Stimulated activated CD4-positive, alpha-beta T cell treated with anti-CD3 and anti-CD28 coated beads, TNF-alpha, amount 100 ng/mL, for 48 hours (primary cell): Measurements from ENCODE around the gene CACNG3.
A peak's percentile ranks its signal among the peaks of the same experiment; 100 is the strongest.
"Not testable (repeated sequence)": the region's sequence is repeated elsewhere in the genome, so short reads cannot be mapped to it uniquely, and the experiment has no call there.

Experiments
- DNase-seq, 3 donors: peaks; one replicate each; pipeline ENCODE4 v3.0.0-alpha.2; 2020; ENCODE audit warnings: low read depth in 3 of 3

CACNG3 gene

GRCh38 chr16:24279982-24280515, 23.9 kb downstream of the CACNG3 start:
- no peak for DNase-seq

- DNase-seq = no peak
Measured at GRCh38 chr16:24281466-24281865, 25.3 kb downstream of the CACNG3 start.

GRCh38 chr16:24282141-24282540, 26.0 kb downstream of the CACNG3 start:
- no peak for DNase-seq

GRCh38 chr16:24286741-24287405, 30.7 kb downstream of the CACNG3 start:
- no peak for DNase-seq

GRCh38 chr16:24288516-24288915, 32.4 kb downstream of the CACNG3 start:
- no peak for DNase-seq

- no peak for DNase-seq
Measured at GRCh38 chr16:24289166-24289700, 33.1 kb downstream of the CACNG3 start.

GRCh38 chr16:24291932-24292331, 35.8 kb downstream of the CACNG3 start:
- DNase-seq = no peak

GRCh38 chr16:24294131-24294530, 38.0 kb downstream of the CACNG3 start:
- no peak for DNase-seq

GRCh38 chr16:24297375-24297774, 41.2 kb downstream of the CACNG3 start:
- no peak for DNase-seq

- no peak for DNase-seq
Measured at GRCh38 chr16:24298548-24299167, 42.5 kb downstream of the CACNG3 start.

GRCh38 chr16:24300750-24301149, 44.6 kb downstream of the CACNG3 start:
- DNase-seq = not testable (repeated sequence)

GRCh38 chr16:24302636-24303035, 46.5 kb downstream of the CACNG3 start:
- no peak for DNase-seq

- no peak for DNase-seq
Measured at GRCh38 chr16:24308200-24308599, 52.1 kb downstream of the CACNG3 start.

- peak; percentile 23 to 54 (median 31) for DNase-seq
Measured at GRCh38 chr16:24309258-24310142, 53.4 kb downstream of the CACNG3 start.

GRCh38 chr16:24315343-24315742, 59.2 kb downstream of the CACNG3 start:
- DNase-seq = no peak

GRCh38 chr16:24318680-24319079, 62.5 kb downstream of the CACNG3 start:
- DNase-seq = no peak

- DNase-seq = no peak
Measured at GRCh38 chr16:24319126-24319814, 63.1 kb downstream of the CACNG3 start.

- no peak for DNase-seq
Measured at GRCh38 chr16:24322106-24322505, 66.0 kb downstream of the CACNG3 start.

GRCh38 chr16:24324421-24324820, 68.3 kb downstream of the CACNG3 start:
- no peak for DNase-seq

- DNase-seq = no peak
Measured at GRCh38 chr16:24328835-24329452, 72.8 kb downstream of the CACNG3 start.

- no peak for DNase-seq
Measured at GRCh38 chr16:24332178-24332577, 76.0 kb downstream of the CACNG3 start.
